ENCODE data around the gene RUNX1. TPM values are rescaled to one million over a fixed set of nuclear protein-coding genes. Genes with fewer than 3 reads are reported as not detected.

The RUNX1 gene
- total and polyA plus RNA-seq, 2 of the 13 experiments (the other 11 are each of a cell fraction or from before 2014, with no cell fraction given): 5.4 to 6.4 TPM

DNA sequence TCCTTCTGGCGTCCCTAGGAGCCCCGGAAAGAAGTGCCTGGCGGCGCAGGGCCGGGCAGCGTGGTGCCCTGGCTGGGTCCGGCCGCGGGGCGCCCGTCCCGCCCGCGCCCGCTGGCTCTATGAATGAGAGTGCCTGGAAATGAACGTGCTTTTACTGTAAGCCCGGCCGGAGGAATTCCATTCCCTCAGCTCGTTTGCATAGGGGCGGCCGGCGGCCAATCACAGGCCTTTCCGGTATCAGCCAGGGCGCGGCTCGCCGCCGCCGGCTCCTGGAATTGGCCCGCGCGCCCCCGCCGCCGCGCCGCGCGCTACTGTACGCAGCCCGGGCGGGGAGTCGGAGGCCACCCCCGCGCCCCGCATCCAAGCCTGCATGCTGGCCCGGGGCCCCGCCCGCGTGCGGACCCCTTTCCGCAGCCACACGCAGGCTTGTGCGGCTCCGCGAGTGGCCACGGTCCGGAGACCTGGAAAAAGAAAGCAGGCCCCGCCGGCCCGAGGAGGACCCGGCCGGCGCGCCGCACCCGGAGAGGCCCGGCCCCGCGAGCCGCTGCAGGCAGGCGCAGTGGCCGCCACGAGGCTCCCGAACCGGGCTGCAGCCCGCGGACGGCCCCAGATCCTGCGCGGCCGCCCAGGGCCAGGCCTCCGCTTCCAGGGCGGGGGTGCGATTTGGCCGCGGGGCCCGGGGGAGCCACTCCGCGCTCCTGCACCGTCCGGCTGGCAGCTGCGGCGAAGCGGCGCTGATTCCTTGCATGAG lies 160.4 kb downstream of the RUNX1 start (continued):
- TF ChIP-seq, protein P1, sequence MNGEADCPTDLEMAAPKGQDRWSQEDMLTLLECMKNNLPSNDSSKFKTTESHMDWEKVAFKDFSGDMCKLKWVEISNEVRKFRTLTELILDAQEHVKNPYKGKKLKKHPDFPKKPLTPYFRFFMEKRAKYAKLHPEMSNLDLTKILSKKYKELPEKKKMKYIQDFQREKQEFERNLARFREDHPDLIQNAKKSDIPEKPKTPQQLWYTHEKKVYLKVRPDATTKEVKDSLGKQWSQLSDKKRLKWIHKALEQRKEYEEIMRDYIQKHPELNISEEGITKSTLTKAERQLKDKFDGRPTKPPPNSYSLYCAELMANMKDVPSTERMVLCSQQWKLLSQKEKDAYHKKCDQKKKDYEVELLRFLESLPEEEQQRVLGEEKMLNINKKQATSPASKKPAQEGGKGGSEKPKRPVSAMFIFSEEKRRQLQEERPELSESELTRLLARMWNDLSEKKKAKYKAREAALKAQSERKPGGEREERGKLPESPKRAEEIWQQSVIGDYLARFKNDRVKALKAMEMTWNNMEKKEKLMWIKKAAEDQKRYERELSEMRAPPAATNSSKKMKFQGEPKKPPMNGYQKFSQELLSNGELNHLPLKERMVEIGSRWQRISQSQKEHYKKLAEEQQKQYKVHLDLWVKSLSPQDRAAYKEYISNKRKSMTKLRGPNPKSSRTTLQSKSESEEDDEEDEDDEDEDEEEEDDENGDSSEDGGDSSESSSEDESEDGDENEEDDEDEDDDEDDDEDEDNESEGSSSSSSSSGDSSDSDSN (CRISPR knock-in tag; IDR thresholded peaks at IDR 0.05): peak; percentile 42; the same call in 1 of the 2 replicates
- TF ChIP-seq, protein P2, sequence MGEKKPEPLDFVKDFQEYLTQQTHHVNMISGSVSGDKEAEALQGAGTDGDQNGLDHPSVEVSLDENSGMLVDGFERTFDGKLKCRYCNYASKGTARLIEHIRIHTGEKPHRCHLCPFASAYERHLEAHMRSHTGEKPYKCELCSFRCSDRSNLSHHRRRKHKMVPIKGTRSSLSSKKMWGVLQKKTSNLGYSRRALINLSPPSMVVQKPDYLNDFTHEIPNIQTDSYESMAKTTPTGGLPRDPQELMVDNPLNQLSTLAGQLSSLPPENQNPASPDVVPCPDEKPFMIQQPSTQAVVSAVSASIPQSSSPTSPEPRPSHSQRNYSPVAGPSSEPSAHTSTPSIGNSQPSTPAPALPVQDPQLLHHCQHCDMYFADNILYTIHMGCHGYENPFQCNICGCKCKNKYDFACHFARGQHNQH (CRISPR knock-in tag; IDR thresholded peaks at IDR 0.05): no peak; the same call in 1 of the 2 replicates
- TF ChIP-seq SALL2 (CRISPR knock-in tag; IDR thresholded peaks at IDR 0.05) (peak; percentile 60; the same call in 1 of the 2 replicates), ZNF629 (CRISPR knock-in tag; conservative IDR thresholded peaks at IDR 0.05) (peak; percentile 24; the same call in 1 of the 2 replicates), ISL2 (CRISPR knock-in tag; IDR thresholded peaks at IDR 0.05) (peak; percentile 70)
- TF ChIP-seq, protein P3, sequence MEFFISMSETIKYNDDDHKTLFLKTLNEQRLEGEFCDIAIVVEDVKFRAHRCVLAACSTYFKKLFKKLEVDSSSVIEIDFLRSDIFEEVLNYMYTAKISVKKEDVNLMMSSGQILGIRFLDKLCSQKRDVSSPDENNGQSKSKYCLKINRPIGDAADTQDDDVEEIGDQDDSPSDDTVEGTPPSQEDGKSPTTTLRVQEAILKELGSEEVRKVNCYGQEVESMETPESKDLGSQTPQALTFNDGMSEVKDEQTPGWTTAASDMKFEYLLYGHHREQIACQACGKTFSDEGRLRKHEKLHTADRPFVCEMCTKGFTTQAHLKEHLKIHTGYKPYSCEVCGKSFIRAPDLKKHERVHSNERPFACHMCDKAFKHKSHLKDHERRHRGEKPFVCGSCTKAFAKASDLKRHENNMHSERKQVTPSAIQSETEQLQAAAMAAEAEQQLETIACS (CRISPR knock-in tag; IDR thresholded peaks at IDR 0.05): peak; percentile 86
- TF ChIP-seq, protein P4, sequence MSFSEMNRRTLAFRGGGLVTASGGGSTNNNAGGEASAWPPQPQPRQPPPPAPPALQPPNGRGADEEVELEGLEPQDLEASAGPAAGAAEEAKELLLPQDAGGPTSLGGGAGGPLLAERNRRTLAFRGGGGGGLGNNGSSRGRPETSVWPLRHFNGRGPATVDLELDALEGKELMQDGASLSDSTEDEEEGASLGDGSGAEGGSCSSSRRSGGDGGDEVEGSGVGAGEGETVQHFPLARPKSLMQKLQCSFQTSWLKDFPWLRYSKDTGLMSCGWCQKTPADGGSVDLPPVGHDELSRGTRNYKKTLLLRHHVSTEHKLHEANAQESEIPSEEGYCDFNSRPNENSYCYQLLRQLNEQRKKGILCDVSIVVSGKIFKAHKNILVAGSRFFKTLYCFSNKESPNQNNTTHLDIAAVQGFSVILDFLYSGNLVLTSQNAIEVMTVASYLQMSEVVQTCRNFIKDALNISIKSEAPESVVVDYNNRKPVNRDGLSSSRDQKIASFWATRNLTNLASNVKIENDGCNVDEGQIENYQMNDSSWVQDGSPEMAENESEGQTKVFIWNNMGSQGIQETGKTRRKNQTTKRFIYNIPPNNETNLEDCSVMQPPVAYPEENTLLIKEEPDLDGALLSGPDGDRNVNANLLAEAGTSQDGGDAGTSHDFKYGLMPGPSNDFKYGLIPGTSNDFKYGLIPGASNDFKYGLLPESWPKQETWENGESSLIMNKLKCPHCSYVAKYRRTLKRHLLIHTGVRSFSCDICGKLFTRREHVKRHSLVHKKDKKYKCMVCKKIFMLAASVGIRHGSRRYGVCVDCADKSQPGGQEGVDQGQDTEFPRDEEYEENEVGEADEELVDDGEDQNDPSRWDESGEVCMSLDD (CRISPR knock-in tag; IDR thresholded peaks at IDR 0.05; ENCODE audit: borderline replicate concordance): 0 out of 2 replicates have a peak, but pooled peaks have one; percentile 61
- TF ChIP-seq, protein P5, sequence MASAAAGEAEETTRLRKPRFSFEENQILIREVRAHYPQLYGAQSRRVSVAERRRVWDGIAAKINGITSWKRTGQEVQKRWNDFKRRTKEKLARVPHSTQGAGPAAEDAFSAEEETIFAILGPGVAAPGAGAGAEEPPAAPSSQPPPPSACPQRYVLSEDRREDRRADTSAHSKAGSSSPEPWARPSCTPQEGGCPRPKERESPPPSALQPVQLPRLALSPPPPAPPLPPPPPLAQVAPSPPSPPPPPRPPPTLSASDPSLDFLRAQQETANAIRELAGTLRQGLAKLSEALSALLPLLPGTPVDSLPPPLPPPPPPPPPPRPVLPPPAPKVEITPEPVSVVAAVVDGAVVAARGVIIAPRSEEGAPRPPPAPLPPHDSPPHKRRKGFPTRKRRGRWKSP (CRISPR knock-in tag; IDR thresholded peaks at IDR 0.05): peak; percentile 7; the same call in 1 of the 2 replicates
- TF ChIP-seq, protein P6, sequence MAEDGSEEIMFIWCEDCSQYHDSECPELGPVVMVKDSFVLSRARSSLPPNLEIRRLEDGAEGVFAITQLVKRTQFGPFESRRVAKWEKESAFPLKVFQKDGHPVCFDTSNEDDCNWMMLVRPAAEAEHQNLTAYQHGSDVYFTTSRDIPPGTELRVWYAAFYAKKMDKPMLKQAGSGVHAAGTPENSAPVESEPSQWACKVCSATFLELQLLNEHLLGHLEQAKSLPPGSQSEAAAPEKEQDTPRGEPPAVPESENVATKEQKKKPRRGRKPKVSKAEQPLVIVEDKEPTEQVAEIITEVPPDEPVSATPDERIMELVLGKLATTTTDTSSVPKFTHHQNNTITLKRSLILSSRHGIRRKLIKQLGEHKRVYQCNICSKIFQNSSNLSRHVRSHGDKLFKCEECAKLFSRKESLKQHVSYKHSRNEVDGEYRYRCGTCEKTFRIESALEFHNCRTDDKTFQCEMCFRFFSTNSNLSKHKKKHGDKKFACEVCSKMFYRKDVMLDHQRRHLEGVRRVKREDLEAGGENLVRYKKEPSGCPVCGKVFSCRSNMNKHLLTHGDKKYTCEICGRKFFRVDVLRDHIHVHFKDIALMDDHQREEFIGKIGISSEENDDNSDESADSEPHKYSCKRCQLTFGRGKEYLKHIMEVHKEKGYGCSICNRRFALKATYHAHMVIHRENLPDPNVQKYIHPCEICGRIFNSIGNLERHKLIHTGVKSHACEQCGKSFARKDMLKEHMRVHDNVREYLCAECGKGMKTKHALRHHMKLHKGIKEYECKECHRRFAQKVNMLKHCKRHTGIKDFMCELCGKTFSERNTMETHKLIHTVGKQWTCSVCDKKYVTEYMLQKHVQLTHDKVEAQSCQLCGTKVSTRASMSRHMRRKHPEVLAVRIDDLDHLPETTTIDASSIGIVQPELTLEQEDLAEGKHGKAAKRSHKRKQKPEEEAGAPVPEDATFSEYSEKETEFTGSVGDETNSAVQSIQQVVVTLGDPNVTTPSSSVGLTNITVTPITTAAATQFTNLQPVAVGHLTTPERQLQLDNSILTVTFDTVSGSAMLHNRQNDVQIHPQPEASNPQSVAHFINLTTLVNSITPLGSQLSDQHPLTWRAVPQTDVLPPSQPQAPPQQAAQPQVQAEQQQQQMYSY (CRISPR knock-in tag; IDR thresholded peaks at IDR 0.05): 0 out of 2 replicates have a peak, but pooled peaks have one; percentile 42
- TF ChIP-seq, protein P7, sequence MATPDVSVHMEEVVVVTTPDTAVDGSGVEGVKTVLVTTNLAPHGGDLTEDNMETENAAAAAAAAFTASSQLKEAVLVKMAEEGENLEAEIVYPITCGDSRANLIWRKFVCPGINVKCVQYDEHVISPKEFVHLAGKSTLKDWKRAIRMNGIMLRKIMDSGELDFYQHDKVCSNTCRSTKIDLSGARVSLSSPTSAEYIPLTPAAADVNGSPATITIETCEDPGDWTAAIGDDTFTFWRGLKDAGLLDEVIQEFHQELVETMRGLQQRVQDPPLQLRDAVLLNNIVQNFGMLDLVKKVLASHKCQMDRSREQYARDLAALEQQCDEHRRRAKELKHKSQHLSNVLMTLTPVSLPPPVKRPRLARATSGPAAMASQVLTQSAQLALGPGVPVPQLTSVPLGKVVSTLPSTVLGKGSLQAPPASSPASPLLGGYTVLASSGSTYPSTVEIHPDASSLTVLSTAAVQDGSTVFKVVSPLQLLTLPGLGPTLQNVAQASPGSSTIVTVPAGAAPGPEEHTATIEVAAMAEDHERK (CRISPR knock-in tag; IDR thresholded peaks at IDR 0.05; ENCODE audit: low read depth): 0 out of 2 replicates have a peak, but pooled peaks have one; percentile 31

Data from HepG2 (cell line).